ENCODE data around the gene HTR1B. TPM values are rescaled to one million over a fixed set of nuclear protein-coding genes. Genes with fewer than 3 reads are reported as not detected.
A peak's percentile ranks its signal among the peaks of the same experiment; 100 is the strongest.

Gene HTR1B
- polyA plus RNA-seq, 2 of the 4 experiments (the other 2 are of a cell fraction), result 0.12 TPM; not detected in 1

DNA sequence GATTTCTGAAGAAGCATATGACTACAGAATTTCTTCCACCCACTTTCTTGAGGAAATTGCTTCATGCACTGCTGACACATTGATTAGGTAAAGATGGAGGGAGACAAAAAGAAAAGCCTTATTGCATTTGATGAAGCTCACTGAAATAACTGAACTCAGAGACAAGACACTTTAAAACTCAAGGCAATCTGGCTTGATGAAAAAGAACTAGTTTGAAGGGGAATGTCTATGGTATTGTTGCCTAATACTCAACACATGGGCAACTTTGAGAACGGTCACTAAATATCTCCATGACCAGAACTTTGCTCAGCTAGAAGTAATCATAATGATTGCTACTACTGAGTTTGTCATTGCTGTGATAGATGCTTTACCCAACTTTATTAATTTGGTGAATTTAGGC lies 38.1 kb downstream of the HTR1B start:
- ChIA-PET POLR2A (no interaction called here), CTCF (no interaction called here)
- TF ChIP-seq POLR2AphosphoS2 (conservative IDR thresholded peaks at IDR 0.05; ENCODE audit: low read length) (no peak), GATA3 (IDR thresholded peaks at IDR 0.05; ENCODE audit: borderline replicate concordance) (no peak), SMC3 (IDR thresholded peaks at IDR 0.05) (no peak), EP300 (IDR thresholded peaks at IDR 0.05) (no peak), CBX2 (IDR thresholded peaks at IDR 0.05; ENCODE audit: borderline replicate concordance, low read depth) (no peak), TP53 (CRISPR knock-in tag; IDR thresholded peaks at IDR 0.05) (no peak), ESRRA (IDR thresholded peaks at IDR 0.05; ENCODE audit: borderline replicate concordance, low read length) (no peak), NFE2L2 (conservative IDR thresholded peaks at IDR 0.05; ENCODE audit: low read length) (no peak)
- TF ChIP-seq, protein P1, sequence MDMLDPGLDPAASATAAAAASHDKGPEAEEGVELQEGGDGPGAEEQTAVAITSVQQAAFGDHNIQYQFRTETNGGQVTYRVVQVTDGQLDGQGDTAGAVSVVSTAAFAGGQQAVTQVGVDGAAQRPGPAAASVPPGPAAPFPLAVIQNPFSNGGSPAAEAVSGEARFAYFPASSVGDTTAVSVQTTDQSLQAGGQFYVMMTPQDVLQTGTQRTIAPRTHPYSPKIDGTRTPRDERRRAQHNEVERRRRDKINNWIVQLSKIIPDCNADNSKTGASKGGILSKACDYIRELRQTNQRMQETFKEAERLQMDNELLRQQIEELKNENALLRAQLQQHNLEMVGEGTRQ (IDR thresholded peaks at IDR 0.05), result no peak
- H3K4me1 ChIP-seq, result no peaks in the 10 kb centered on the region
- DNase-seq (ENCODE audit: low read depth in 1 of 2, low spot score in 1 of 2), result no peak
- no peak overlapping the region for H3K4me3 ChIP-seq
- no peak overlapping the region for H3K4me2 ChIP-seq
- H3K9me3 ChIP-seq, result no peaks in the 10 kb centered on the region
- no peak for ATAC-seq
- FAIRE-seq, result no peak
- H3K27ac ChIP-seq, result no peak overlapping the region
- 0% methylated on average over 1 of the region's 1 CpG for WGBS (ENCODE audit: missing lambda C conversion rate)

DNA sequence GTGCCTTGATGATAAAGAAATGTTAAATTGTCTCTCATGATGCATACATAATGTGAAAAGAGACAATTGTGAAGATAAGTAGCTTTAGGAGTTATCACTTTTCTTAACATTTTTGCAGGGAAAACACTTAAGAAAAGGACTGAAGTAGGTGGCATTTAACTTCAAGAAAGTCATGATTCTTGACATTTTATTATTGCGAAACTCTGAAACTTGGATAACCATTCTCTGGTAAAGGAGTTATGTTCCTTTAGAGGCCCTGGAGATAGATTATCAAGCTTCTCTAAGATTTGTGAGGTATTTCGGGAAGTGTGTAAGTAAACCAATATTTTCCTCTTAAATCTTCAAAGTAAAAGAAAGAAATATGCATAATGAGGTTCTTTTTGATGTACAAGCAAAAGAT lies 38.5 kb downstream of the HTR1B start:
- 67% methylated on average over 2 of the region's 2 CpGs for WGBS (ENCODE audit: missing lambda C conversion rate)
- DNase-seq (ENCODE audit: low read depth in 1 of 2, low spot score in 1 of 2) (no peak), FAIRE-seq (no peak), ATAC-seq (no peak)
- no peak for TF ChIP-seq ZFP36 (IDR thresholded peaks at IDR 0.05; ENCODE audit: borderline replicate concordance, partially characterized antibody)
- TF ChIP-seq CEBPB (IDR thresholded peaks at IDR 0.05), result peak; percentile 15 to 32; a peak in 2 of 4 replicates
- TF ChIP-seq CBX2 (IDR thresholded peaks at IDR 0.05; ENCODE audit: borderline replicate concordance, low read depth), result no peak
- H3K4me1 ChIP-seq, result no peaks in the 10 kb centered on the region
- ChIA-PET POLR2A (no interaction called here), CTCF (no interaction called here)
- H3K27ac ChIP-seq, result no peak overlapping the region
- H3K4me2 ChIP-seq, result no peak overlapping the region
- H3K4me3 ChIP-seq, result no peak overlapping the region
- H3K9me3 ChIP-seq, result no peaks in the 10 kb centered on the region

DNA sequence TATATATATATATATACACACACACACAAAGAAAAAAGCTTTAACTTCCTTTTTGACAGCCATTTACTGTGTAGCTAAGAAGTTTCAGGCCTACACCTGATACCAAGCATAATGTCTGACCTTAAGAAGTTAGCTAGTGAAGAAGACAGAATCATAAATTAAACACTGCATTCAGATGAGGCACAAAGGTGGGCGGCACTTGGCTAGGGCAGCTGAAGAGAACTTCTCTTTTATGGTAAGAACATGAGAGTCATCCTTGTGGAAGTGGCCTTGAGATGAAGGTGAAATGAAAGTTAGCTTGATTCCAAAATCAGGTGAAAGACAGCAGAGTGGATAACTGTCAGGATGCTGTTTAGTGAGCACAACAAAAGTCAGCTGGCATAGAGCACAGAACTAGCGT lies 46.5 kb downstream of the HTR1B start:
- FAIRE-seq, result no peak
- no peak overlapping the region for H3K4me2 ChIP-seq
- no peak for ATAC-seq
- no peak for DNase-seq (ENCODE audit: low read depth in 1 of 2, low spot score in 1 of 2)
- no peak for TF ChIP-seq TP53 (CRISPR knock-in tag; IDR thresholded peaks at IDR 0.05)
- TF ChIP-seq JUNB (IDR thresholded peaks at IDR 0.05), result no peak
- no peak for TF ChIP-seq POLR2A (IDR thresholded peaks at IDR 0.05; ENCODE audit: low read length)
- TF ChIP-seq NFE2L2 (conservative IDR thresholded peaks at IDR 0.05; ENCODE audit: low read length), result no peak
- no peak for TF ChIP-seq CEBPB (IDR thresholded peaks at IDR 0.05)
- no peak for TF ChIP-seq MAFK (IDR thresholded peaks at IDR 0.05; ENCODE audit: partially characterized antibody)
- no peak for TF ChIP-seq HEYL (CRISPR knock-in tag; IDR thresholded peaks at IDR 0.05)
- TF ChIP-seq EHMT2 (IDR thresholded peaks at IDR 0.05; ENCODE audit: low read depth), result no peak
- no peak for TF ChIP-seq RNF2 (IDR thresholded peaks at IDR 0.05; ENCODE audit: borderline replicate concordance, low read depth)
- TF ChIP-seq ZFP36 (IDR thresholded peaks at IDR 0.05; ENCODE audit: borderline replicate concordance, partially characterized antibody), result no peak
- TF ChIP-seq HOXB5 (CRISPR knock-in tag; IDR thresholded peaks at IDR 0.05), result no peak
- TF ChIP-seq JUN (IDR thresholded peaks at IDR 0.05), result no peak
- TF ChIP-seq, protein P1 (IDR thresholded peaks at IDR 0.05), result no peak
- no peak for TF ChIP-seq KDM5A (IDR thresholded peaks at IDR 0.05)
- H3K9me3 ChIP-seq, result no peaks in the 10 kb centered on the region
- H3K4me3 ChIP-seq, result no peak overlapping the region
- ChIA-PET CTCF (interaction anchor here (0.9 kb wide), 1 partner anchor 12 kb away, joined by 3 read pairs; no protein-coding TSS in a partner anchor), POLR2A (no interaction called here)
- H3K4me1 ChIP-seq, result no peaks in the 10 kb centered on the region
- H3K27ac ChIP-seq, result no peak overlapping the region
- 75% methylated on average over 2 of the region's 2 CpGs for WGBS (ENCODE audit: missing lambda C conversion rate)

DNA sequence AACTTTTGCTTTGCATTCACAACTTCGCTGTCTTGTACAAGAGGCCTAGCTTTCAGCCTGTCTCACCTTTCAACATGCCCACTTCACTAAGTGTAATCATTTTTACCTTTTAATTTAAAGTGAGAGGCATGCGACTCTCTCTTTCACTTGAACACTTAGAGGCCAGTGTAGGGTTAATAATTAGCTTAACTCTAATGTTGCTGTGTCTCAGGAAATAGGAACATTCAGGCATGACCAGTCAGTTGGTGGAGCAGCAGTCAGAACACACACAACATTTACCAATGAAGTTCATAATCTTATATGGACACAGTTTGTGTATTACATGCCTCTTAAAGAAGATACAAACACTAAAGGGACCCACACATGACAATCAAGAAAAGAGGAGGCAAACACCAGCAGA lies 47.6 kb downstream of the HTR1B start:
- DNase-seq (ENCODE audit: low read depth in 1 of 2, low spot score in 1 of 2), result no peak
- CTCF ChIA-PET, result no interaction called here
- Histone ChIP-seq H3K4me3 (no peak overlapping the region), H3K4me1 (no peaks in the 10 kb centered on the region), H3K27ac (no peak overlapping the region), H3K9me3 (no peaks in the 10 kb centered on the region), H3K4me2 (no peak overlapping the region)
- POLR2A ChIA-PET, result no interaction called here
- 39% methylated on average over 2 of the region's 2 CpGs for WGBS (ENCODE audit: missing lambda C conversion rate)
- no peak for FAIRE-seq
- ATAC-seq, result no peak
- TF ChIP-seq, protein P2, sequence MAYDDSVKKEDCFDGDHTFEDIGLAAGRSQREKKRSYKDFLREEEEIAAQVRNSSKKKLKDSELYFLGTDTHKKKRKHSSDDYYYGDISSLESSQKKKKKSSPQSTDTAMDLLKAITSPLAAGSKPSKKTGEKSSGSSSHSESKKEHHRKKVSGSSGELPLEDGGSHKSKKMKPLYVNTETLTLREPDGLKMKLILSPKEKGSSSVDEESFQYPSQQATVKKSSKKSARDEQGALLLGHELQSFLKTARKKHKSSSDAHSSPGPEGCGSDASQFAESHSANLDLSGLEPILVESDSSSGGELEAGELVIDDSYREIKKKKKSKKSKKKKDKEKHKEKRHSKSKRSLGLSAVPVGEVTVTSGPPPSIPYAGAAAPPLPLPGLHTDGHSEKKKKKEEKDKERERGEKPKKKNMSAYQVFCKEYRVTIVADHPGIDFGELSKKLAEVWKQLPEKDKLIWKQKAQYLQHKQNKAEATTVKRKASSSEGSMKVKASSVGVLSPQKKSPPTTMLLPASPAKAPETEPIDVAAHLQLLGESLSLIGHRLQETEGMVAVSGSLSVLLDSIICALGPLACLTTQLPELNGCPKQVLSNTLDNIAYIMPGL (CRISPR knock-in tag; IDR thresholded peaks at IDR 0.05; ENCODE audit: borderline replicate concordance), result no peak
- no peak for TF ChIP-seq ZFP36 (IDR thresholded peaks at IDR 0.05; ENCODE audit: borderline replicate concordance, partially characterized antibody)
- TF ChIP-seq KDM1A (IDR thresholded peaks at IDR 0.05; ENCODE audit: low read depth), result no peak
- TF ChIP-seq NR3C1 (IDR thresholded peaks at IDR 0.05), result no peak
- TF ChIP-seq FOXS1 (CRISPR knock-in tag; IDR thresholded peaks at IDR 0.05), result no peak
- TF ChIP-seq JUNB (IDR thresholded peaks at IDR 0.05), result no peak
- TF ChIP-seq CHD4 (IDR thresholded peaks at IDR 0.05; ENCODE audit: borderline replicate concordance), result no peak
- TF ChIP-seq HEYL (CRISPR knock-in tag; IDR thresholded peaks at IDR 0.05), result no peak
- TF ChIP-seq, protein P3, sequence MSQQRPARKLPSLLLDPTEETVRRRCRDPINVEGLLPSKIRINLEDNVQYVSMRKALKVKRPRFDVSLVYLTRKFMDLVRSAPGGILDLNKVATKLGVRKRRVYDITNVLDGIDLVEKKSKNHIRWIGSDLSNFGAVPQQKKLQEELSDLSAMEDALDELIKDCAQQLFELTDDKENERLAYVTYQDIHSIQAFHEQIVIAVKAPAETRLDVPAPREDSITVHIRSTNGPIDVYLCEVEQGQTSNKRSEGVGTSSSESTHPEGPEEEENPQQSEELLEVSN (IDR thresholded peaks at IDR 0.05; ENCODE audit: borderline replicate concordance, low read depth), result no peak
- no peak for TF ChIP-seq NFE2L2 (conservative IDR thresholded peaks at IDR 0.05; ENCODE audit: low read length)
- no peak for TF ChIP-seq GATA3 (IDR thresholded peaks at IDR 0.05; ENCODE audit: borderline replicate concordance)
- no peak for TF ChIP-seq RNF2 (IDR thresholded peaks at IDR 0.05; ENCODE audit: borderline replicate concordance, low read depth)

Measured in A549 (cell line).